ENCODE results near the gene SLC22A14.

Gene SLC22A14

GRCh38 chr3:38343797-38344594, 61.9 kb downstream of the SLC22A14 start:
- DNase-seq (ENCODE audit: low spot score): no peak

GRCh38 chr3:38345879-38346586, 63.9 kb downstream of the SLC22A14 start:
- no peak for DNase-seq (ENCODE audit: low spot score)

GRCh38 chr3:38346587-38347410, 64.7 kb downstream of the SLC22A14 start, which contains the start of gene XYLB:
TSS of gene XYLB (plus strand) at chr3:38346785. CDS start at chr3:38346869, 84 bp downstream.
- peak; percentile 68 for DNase-seq (ENCODE audit: low spot score)

- no peak for DNase-seq (ENCODE audit: low spot score)
Measured at GRCh38 chr3:38347421-38348200, 65.5 kb downstream of the SLC22A14 start.

GRCh38 chr3:38348903-38349302, 66.8 kb downstream of the SLC22A14 start:
- no peak for DNase-seq (ENCODE audit: low spot score)

- no peak for DNase-seq (ENCODE audit: low spot score)
Measured at GRCh38 chr3:38349684-38350359, 67.7 kb downstream of the SLC22A14 start.

GRCh38 chr3:38353151-38353550, 71.1 kb downstream of the SLC22A14 start:
- no peak for DNase-seq (ENCODE audit: low spot score)

- DNase-seq (ENCODE audit: low spot score): peak; percentile 88
Measured at GRCh38 chr3:38354588-38355330, 72.7 kb downstream of the SLC22A14 start.

- no peak for DNase-seq (ENCODE audit: low spot score)
Measured at GRCh38 chr3:38359038-38359437, 76.9 kb downstream of the SLC22A14 start.

GRCh38 chr3:38360345-38360744, 78.3 kb downstream of the SLC22A14 start:
- no peak for DNase-seq (ENCODE audit: low spot score)

GRCh38 chr3:38361496-38361895, 79.4 kb downstream of the SLC22A14 start:
- no peak for DNase-seq (ENCODE audit: low spot score)

- DNase-seq (ENCODE audit: low spot score): no peak
Measured at GRCh38 chr3:38362825-38363224, 80.7 kb downstream of the SLC22A14 start.

- no peak for DNase-seq (ENCODE audit: low spot score)
Measured at GRCh38 chr3:38364721-38365400, 82.8 kb downstream of the SLC22A14 start.

GRCh38 chr3:38365469-38366062, 83.5 kb downstream of the SLC22A14 start:
- no peak for DNase-seq (ENCODE audit: low spot score)

- no peak for DNase-seq (ENCODE audit: low spot score)
Measured at GRCh38 chr3:38366082-38366481, 84.0 kb downstream of the SLC22A14 start.

- no peak for DNase-seq (ENCODE audit: low spot score)
Measured at GRCh38 chr3:38367779-38368178, 85.7 kb downstream of the SLC22A14 start.
